NCI-H510A (cell line): ENCODE data around the gene VIPAS39.

Source experiments
- DNase-seq: peaks from one replicate; lab custom pipeline; 2025; lab: John Stamatoyannopoulos, UW

The VIPAS39 gene

DNA sequence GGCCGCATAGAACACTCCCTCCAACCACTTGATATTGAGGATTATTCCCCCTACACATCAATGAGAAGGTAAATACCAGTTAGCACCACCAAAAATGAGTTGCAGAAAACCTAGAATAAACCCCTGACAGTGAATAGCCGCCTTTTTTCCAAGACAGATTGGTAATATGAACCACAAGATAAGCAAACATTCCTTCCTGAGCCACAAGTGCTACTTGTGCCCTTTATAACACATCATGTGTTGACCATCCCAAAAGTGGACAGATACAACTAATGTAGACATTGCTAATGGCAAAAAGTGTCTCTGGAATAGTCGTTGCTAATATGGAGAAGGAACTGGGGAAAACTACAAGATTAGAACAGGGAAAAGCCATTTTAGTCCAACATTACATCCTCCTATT lies 51.3 kb downstream of the VIPAS39 start:
- no peak for DNase-seq

GRCh38 chr14:77403768-77404167 lies 53.6 kb downstream of the VIPAS39 start:
- no peak for DNase-seq

DNA sequence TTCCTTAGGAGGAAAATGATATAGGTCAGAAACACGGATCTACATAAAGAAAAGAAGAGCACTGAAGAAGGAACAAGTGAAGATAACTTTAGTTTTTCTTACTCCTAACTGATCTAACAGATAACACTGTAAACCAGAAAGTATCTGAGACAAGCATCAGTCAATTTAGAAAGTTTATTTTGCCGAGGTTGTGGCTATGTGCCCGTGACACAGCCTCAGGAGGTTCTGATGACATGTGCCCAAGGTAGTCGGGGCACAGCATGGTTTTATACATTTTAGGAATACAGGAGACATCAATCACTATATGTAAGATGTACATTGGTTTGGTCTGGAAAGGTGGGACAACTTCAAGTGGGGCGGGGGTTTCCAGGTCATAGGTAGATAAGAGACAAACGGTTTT lies 57.2 kb downstream of the VIPAS39 start:
- DNase-seq = no peak

GRCh38 chr14:77390188-77390587 lies 67.2 kb downstream of the VIPAS39 start:
- no peak for DNase-seq

GRCh38 chr14:77378701-77379100 lies 78.7 kb downstream of the VIPAS39 start:
- DNase-seq = no peak

- DNase-seq = no peak
Observed at GRCh38 chr14:77377502-77377844, 79.9 kb downstream of the VIPAS39 start.

DNA sequence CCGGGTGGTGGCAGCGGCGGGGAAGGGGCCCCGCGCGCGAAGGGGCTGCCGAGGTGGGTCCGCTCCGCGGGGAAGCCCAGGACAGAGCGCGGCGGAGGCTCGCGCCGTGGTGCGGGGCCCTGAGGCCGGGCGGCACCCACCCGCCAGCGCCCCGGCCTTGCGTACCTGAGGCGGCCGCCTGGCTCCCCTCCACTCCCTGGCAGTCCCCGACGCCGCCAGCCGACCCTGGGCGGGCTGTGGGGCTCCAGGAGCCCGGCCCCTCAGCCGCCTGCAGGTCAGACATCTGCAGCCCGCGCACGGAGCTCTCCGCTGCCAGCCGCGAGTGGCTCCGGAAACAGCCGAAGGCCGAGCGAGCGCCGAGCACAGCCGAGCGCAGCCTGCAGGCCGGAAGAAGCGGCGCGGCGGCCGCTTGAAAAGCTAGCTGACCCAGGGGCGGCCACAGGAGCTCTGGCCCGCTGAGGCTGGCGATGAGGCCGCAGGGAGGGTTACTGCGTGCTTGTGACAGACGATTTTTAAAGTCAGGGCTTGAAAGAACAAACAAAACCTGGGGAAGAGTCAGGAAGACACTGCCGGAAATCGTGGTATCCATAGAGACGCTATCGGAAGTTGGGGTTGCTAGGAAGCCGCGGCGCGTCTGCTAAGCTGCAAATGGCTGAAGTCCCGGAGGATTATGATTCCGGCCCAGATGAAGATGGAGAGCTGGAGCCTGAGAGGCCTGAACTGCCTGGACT lies 80.5 kb downstream of the VIPAS39 start, which contains the start of the genes SAMD15 and TMED8:
Gene SAMD15, plus strand, starts transcription at position 609 of the 731 bp plus-strand sequence. Its CDS starts 40 bp downstream, at position 649.
Gene TMED8, minus strand, starts transcription at position 324 of the 731 bp plus-strand sequence. Its CDS starts 41 bp downstream, at position 283.
- peak; percentile 78 for DNase-seq
